Measurements from ENCODE around the gene TMEM255B. TPM values are rescaled to one million over a fixed set of nuclear protein-coding genes. Genes with fewer than 3 reads are reported as not detected.
A peak's percentile ranks its signal among the peaks of the same experiment; 100 is the strongest.

TMEM255B gene
- total RNA-seq = 0.84 and 0.89 TPM in 2 replicates
- long read RNA-seq, full-length matches to known transcripts = 1 of 1 reads
- long read RNA-seq, partial matches to known transcripts = 0 of 1 reads
- long read RNA-seq, other reads (novel, unspliced or antisense) = 0 of 1 reads

DNA sequence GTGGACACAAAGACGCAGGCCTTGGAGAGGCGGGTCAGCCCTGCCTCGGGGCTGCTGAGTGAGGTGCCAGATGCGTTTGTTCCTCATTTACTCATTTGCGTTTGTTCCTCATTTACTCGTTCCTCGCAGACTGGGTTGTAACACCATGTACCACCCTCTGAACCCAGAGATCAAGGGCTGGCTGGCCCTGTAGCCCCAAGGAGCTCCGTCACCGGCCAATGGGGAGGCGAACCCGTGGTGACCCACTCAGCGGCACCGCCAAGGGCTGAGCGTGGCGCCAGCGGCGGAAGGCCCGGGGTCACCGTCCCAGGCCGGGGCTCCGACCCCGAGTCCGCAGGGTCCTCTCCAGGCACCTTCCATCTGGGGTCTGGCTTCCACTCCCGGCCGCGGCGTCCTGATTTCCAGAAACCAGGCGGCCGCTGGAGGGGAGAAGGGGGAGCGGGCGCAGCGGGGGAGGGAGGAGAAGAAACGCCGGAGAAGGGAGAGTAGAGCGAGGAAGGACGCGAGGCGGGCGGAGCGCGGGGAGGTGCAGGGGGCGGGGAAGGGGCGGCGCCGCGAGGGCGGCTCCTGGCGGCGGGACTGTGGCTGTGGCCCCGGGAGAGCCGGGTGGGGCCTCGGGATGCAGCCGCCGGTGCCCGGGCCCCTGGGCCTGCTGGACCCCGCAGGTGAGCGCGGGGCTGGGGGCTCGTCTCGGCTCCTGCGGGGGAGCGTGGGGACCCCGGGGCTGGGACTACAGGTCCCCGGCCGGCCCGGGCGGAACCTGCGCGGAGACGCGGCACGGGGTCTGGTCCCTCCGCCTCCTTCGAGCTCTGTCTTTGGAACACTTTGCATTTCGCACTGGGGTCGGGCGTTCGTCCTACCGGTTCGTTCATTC, at the start of gene TMEM255B:
TSS of gene TMEM255B (plus strand) at position 576 of the 874 bp plus-strand sequence. CDS start at position 620, 44 bp downstream.
- Mint-ChIP-seq H3K27ac (ENCODE audit: unreplicated experiment) (no peak within 1 kb of the TSS), H3K4me3 (ENCODE audit: unreplicated experiment) (peak within 1 kb of the TSS; percentile 82), H3K36me3 (ENCODE audit: unreplicated experiment) (no peaks in the 10 kb centered on the region), H3K4me1 (ENCODE audit: unreplicated experiment) (peaks cover 10% of the 10 kb centered on the region), H3K27me3 (ENCODE audit: unreplicated experiment) (peaks cover 33% of the 10 kb centered on the region), H3K9me3 (ENCODE audit: unreplicated experiment) (no peaks in the 10 kb centered on the region)
- TF ChIP-seq, protein P1, sequence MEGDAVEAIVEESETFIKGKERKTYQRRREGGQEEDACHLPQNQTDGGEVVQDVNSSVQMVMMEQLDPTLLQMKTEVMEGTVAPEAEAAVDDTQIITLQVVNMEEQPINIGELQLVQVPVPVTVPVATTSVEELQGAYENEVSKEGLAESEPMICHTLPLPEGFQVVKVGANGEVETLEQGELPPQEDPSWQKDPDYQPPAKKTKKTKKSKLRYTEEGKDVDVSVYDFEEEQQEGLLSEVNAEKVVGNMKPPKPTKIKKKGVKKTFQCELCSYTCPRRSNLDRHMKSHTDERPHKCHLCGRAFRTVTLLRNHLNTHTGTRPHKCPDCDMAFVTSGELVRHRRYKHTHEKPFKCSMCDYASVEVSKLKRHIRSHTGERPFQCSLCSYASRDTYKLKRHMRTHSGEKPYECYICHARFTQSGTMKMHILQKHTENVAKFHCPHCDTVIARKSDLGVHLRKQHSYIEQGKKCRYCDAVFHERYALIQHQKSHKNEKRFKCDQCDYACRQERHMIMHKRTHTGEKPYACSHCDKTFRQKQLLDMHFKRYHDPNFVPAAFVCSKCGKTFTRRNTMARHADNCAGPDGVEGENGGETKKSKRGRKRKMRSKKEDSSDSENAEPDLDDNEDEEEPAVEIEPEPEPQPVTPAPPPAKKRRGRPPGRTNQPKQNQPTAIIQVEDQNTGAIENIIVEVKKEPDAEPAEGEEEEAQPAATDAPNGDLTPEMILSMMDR (IDR thresholded peaks at IDR 0.05) = peak; percentile 57
- peak; percentile 81 for DNase-seq (ENCODE audit: extremely low spot score, unreplicated experiment)

DNA sequence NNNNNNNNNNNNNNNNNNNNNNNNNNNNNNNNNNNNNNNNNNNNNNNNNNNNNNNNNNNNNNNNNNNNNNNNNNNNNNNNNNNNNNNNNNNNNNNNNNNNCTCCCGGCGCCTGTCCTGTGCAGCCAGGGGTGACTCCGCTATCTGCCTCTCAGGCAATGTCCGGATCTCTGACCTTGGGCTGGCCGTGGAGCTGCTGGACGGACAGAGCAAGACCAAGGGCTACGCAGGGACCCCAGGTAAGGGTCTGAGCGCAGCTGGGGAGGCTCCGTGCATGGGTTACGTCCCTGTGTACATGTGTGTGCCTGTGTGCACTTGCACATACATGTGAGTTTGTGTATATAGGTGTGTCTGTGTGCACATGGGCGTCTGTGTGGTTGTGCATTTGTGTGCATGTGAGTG, 36.1 kb upstream of the TMEM255B start:
- Mint-ChIP-seq H3K27me3 (ENCODE audit: unreplicated experiment) (no peaks in the 10 kb centered on the region), H3K4me1 (ENCODE audit: unreplicated experiment) (peaks cover 3% of the 10 kb centered on the region), H3K4me3 (ENCODE audit: unreplicated experiment) (no peak overlapping the region), H3K27ac (ENCODE audit: unreplicated experiment) (no peak overlapping the region), H3K9me3 (ENCODE audit: unreplicated experiment) (no peaks in the 10 kb centered on the region), H3K36me3 (ENCODE audit: unreplicated experiment) (no peaks in the 10 kb centered on the region)
- TF ChIP-seq, protein P1 (IDR thresholded peaks at IDR 0.05) = no peak
- DNase-seq (ENCODE audit: extremely low spot score, unreplicated experiment) = no peak

DNA sequence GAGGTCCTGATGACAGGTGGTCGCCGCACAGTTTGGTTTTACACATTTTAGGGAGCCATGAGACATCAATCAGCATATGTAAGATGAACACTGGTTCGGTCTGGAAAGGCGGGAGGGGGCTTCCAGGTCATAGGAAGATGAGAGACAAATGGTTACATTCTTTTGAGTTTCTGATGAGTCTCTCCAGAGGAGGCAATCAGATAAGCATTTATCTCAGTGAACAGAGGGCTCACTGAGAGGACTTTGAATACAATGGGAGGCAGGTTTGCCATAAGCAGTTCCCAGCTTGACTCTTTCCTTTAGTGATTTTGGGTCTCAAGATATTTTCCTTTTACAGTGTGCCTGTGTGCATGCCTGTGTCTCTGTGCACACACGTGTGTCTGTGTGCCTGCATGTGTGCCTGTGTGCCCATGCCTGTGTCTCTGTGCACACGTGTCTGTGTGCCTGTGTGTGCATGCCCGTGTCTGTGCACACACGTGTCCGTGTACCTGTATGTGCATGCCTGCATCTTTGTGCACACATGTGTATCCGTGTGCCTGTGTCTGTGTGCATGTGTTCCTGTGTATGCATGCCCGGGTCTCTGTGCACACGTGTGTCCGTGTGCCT, 35.5 kb upstream of the TMEM255B start:
- TF ChIP-seq, protein P1 (IDR thresholded peaks at IDR 0.05) = no peak
- no peak for DNase-seq (ENCODE audit: extremely low spot score, unreplicated experiment)
- Mint-ChIP-seq H3K4me1 (ENCODE audit: unreplicated experiment) (peaks cover 3% of the 10 kb centered on the region), H3K9me3 (ENCODE audit: unreplicated experiment) (no peaks in the 10 kb centered on the region), H3K27ac (ENCODE audit: unreplicated experiment) (no peak overlapping the region), H3K4me3 (ENCODE audit: unreplicated experiment) (no peak overlapping the region), H3K36me3 (ENCODE audit: unreplicated experiment) (no peaks in the 10 kb centered on the region), H3K27me3 (ENCODE audit: unreplicated experiment) (no peaks in the 10 kb centered on the region)

DNA sequence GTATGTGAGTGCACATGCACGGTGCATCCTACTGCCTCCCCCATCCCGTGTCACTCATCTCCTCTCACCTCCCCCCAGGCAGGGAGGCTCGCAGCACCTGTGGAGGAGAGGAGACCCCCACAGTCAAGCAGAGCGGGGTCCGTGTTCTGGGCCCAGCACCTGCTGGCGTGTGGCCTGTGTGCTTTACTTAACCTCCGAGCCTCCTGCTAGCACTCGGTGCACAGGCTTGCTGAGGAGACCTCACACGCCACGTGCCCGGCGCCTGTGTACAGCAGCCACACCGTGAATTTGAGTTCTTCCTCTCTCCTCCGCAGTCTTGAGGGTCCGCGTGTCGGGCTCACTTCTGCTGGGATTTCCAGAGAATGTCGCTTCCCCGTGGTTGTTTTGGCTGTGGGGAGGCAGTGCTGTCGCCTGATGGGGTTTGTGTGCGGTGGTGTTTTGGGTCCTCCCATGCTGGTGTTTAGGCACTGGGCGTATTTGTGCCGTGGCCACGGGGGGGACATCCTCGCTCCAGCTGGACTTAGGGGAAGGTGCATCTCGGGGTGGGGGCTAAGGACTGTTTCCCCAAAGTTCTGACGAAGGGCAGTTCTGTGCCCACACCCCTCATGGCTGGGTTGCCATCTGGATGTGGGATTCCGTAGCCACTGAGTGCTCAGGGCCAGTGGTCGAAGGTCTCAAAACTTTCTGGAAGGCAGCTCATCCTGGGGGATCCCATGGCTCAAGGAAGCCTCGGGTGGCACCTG, 34.8 kb upstream of the TMEM255B start:
- TF ChIP-seq, protein P1 (IDR thresholded peaks at IDR 0.05) = no peak
- Mint-ChIP-seq H3K27ac (ENCODE audit: unreplicated experiment) (no peak overlapping the region), H3K36me3 (ENCODE audit: unreplicated experiment) (no peaks in the 10 kb centered on the region), H3K27me3 (ENCODE audit: unreplicated experiment) (no peaks in the 10 kb centered on the region), H3K4me1 (ENCODE audit: unreplicated experiment) (peaks cover 3% of the 10 kb centered on the region), H3K9me3 (ENCODE audit: unreplicated experiment) (no peaks in the 10 kb centered on the region), H3K4me3 (ENCODE audit: unreplicated experiment) (peak overlapping the region; percentile 72)
- no peak for DNase-seq (ENCODE audit: extremely low spot score, unreplicated experiment)
